GM23248 (cell line): ENCODE data around the gene COA6. TPM values are rescaled to one million over a fixed set of nuclear protein-coding genes. Genes with fewer than 3 reads are reported as not detected.
"Not testable (repeated sequence)": the region's sequence is repeated elsewhere in the genome, so short reads cannot be mapped to it uniquely, and the experiment has no call there.

Experiments used
- DNase-seq: peaks from one replicate; pipeline ENCODE4 v3.0.0-alpha.2; 2015
- H2AFZ ChIP-seq: fragments of 200-600 bp; sonication (generic); 2 replicates; pipeline ENCODE4 v1.6.1; 2016; ENCODE audit warnings: antibody characterized with exemption
- H3F3A ChIP-seq: fragments of 200-600 bp; sonication (generic); 2 replicates; pipeline ENCODE4 v1.6.1; 2016; ENCODE audit warnings: mild to moderate bottlenecking, antibody characterized with exemption, mixed run types; ENCODE audit not compliant: insufficient read depth
- H3K27ac ChIP-seq: fragments of 200-600 bp; sonication (generic); 2 replicates; pipeline ENCODE4 v1.5.1; 2016; ENCODE audit warnings: mild to moderate bottlenecking
- H3K27me3 ChIP-seq: fragments of 200-600 bp; sonication (generic); replicated peaks from 2 replicates; pipeline ENCODE4 v1.6.1; 2016; ENCODE audit warnings: mild to moderate bottlenecking; ENCODE audit not compliant: insufficient read depth
- H3K36me3 ChIP-seq: fragments of 200-600 bp; sonication (generic); 2 replicates; pipeline ENCODE4 v1.6.1; 2016; ENCODE audit warnings: low read depth, mild to moderate bottlenecking
- H3K4me1 ChIP-seq: fragments of 200-600 bp; sonication (generic); 2 replicates; pipeline ENCODE4 v1.6.1; 2016; ENCODE audit warnings: mild to moderate bottlenecking; ENCODE audit not compliant: insufficient read depth
- H3K4me2 ChIP-seq: fragments of 200-600 bp; sonication (generic); one replicate; pipeline ENCODE4 v1.6.1; 2016; ENCODE audit warnings: mild to moderate bottlenecking; ENCODE audit not compliant: unreplicated experiment
- H3K4me3 ChIP-seq: fragments of 200-600 bp; sonication (generic); 2 replicates; pipeline ENCODE4 v1.5.1; 2016; ENCODE audit warnings: mild to moderate bottlenecking
- H3K79me2 ChIP-seq: fragments of 200-600 bp; sonication (generic); 2 replicates; pipeline ENCODE4 v1.6.1; 2016; ENCODE audit warnings: mild to moderate bottlenecking; ENCODE audit not compliant: insufficient read depth
- H3K9ac ChIP-seq: fragments of 200-600 bp; sonication (generic); 2 replicates; pipeline ENCODE4 v1.6.1; 2016; ENCODE audit warnings: mild to moderate bottlenecking
- H3K9me2 ChIP-seq: fragments of 200-600 bp; sonication (generic); 2 replicates; pipeline ENCODE4 v1.6.1; 2016; ENCODE audit warnings: mixed run types, mild to moderate bottlenecking, moderate library complexity; ENCODE audit not compliant: insufficient read depth
- H3K9me3 ChIP-seq: fragments of 200-600 bp; sonication (generic); one replicate; pipeline ENCODE4 v1.6.1; 2017; ENCODE audit warnings: low read depth
- H4K20me1 ChIP-seq: fragments of 200-600 bp; sonication (generic); 2 replicates; pipeline ENCODE4 v1.6.0; 2016; ENCODE audit not compliant: insufficient read depth
- EZH2 ChIP-seq: fragments of 200-600 bp; sonication (generic); IDR thresholded peaks from 2 replicates; pipeline ENCODE4 v1.6.1; 2018; ENCODE audit warnings: antibody characterized with exemption, mild to moderate bottlenecking; ENCODE audit not compliant: insufficient read depth, poor library complexity, severe bottlenecking
- EZH2phosphoT487 ChIP-seq: fragments of 200-600 bp; sonication (generic); IDR thresholded peaks from 2 replicates; pipeline ENCODE4 v1.6.1; 2018; ENCODE audit warnings: antibody characterized with exemption, moderate library complexity, mild to moderate bottlenecking, low read depth; ENCODE audit not compliant: insufficient read depth
- WGBS, 2 experiments: methylation state at CpG; one replicate each; pipeline ENCODE4 v1.1.6; 2015 to 2017; ENCODE audit warnings: low lambda C conversion rate in 2 of 2, low coverage in 1 of 2; ENCODE audit errors: missing lambda C conversion rate in 2 of 2; 5-methylcytosine and 5-hydroxymethylcytosine counted together
- in situ Hi-C: fragments of 300-500 bp; cut with MboI; formaldehyde crosslinking; loops from 2 replicates; pipeline ENCODE4 v1.15.0; 2020
- polyA plus RNA-seq: library from polyadenylated mRNA; unstranded; fragments of >200 nt; fragmentation: Nextera tagmentation; extraction: Ambion mirVana; gene quantifications from 2 replicates; pipeline ENCODE4 v1.2.1, GENCODE V29; 2016
- total RNA-seq: library from RNA; depleted of rRNA; stranded (reverse); fragments of >200 nt; shearing (Covaris generic); gene quantifications from 2 replicates; pipeline ENCODE4 v1.2.3, GENCODE V29; 2014

Gene COA6
- total and polyA plus RNA-seq, 2 experiments from 2014 or later: 28.3 to 52.2 TPM

- peak; percentile 8 for DNase-seq
- no peak for TF ChIP-seq EZH2
- no peak for TF ChIP-seq EZH2phosphoT487
- Histone ChIP-seq H3K9me2 (no peaks in the 10 kb centered on the region), H2AFZ (no peak overlapping the region), H3K79me2 (no peaks in the 10 kb centered on the region), H3F3A (peaks cover 21% of the 10 kb centered on the region; the same call in 1 of the 2 replicates), H3K9me3 (no peaks in the 10 kb centered on the region), H3K27me3 (no peaks in the 10 kb centered on the region), H3K27ac (no peak overlapping the region), H3K4me1 (peaks cover 7% of the 10 kb centered on the region), H3K4me2 (no peak overlapping the region), H3K4me3 (no peak overlapping the region), H3K36me3 (peaks cover 6% of the 10 kb centered on the region; the same call in 1 of the 2 replicates), H4K20me1 (no peaks in the 10 kb centered on the region), H3K9ac (no peak overlapping the region)
- in situ Hi-C loops: no loop called here
- WGBS, 2 experiments: 87 to 97% methylated on average over 3 to 5 of the region's 5 CpGs
Measured at GRCh38 chr1:234397732-234398131, 24.5 kb downstream of the COA6 start.

GRCh38 chr1:234398849-234399381 is 25.7 kb downstream of the COA6 start:
- Histone ChIP-seq H3K36me3 (no peaks in the 10 kb centered on the region), H2AFZ (peak overlapping the region; percentile 53), H3K4me3 (peak overlapping the region; percentile 30; the same call in 1 of the 2 replicates), H4K20me1 (no peaks in the 10 kb centered on the region), H3K9ac (peak overlapping the region; percentile 10; the same call in 1 of the 2 replicates), H3K27me3 (no peaks in the 10 kb centered on the region), H3F3A (peaks cover 21% of the 10 kb centered on the region; the same call in 1 of the 2 replicates), H3K4me1 (peaks cover 7% of the 10 kb centered on the region), H3K4me2 (peak overlapping the region; percentile 65), H3K27ac (0 out of 2 replicates have a peak overlapping the region, but pooled peaks have one; percentile 22), H3K79me2 (no peaks in the 10 kb centered on the region), H3K9me2 (no peaks in the 10 kb centered on the region), H3K9me3 (no peaks in the 10 kb centered on the region)
- WGBS, 2 experiments: 35 to 37% methylated on average over 8 of the region's 8 CpGs
- TF ChIP-seq EZH2phosphoT487: no peak
- TF ChIP-seq EZH2: no peak
- in situ Hi-C loops: no loop called here
- peak; percentile 79 for DNase-seq

- not testable (repeated sequence) for H3K27ac ChIP-seq, H3K79me2 ChIP-seq
- WGBS, 2 experiments: 89 to 95% methylated on average over 6 of the region's 6 CpGs
Measured at GRCh38 chr1:234399515-234399914, 26.3 kb downstream of the COA6 start.

GRCh38 chr1:234400773-234401172 is 27.5 kb downstream of the COA6 start:
- H3K9me3 ChIP-seq: no peaks in the 10 kb centered on the region
- no peak overlapping the region for H3K9ac ChIP-seq
- in situ Hi-C loops: no loop called here
- H3K4me3 ChIP-seq: no peak overlapping the region
- DNase-seq: no peak
- H3K79me2 ChIP-seq: no peaks in the 10 kb centered on the region
- H3F3A ChIP-seq: peaks cover 21% of the 10 kb centered on the region; the same call in 1 of the 2 replicates
- H4K20me1 ChIP-seq: no peaks in the 10 kb centered on the region
- no peak overlapping the region for H3K27ac ChIP-seq
- H3K4me1 ChIP-seq: peaks cover 7% of the 10 kb centered on the region
- TF ChIP-seq EZH2 (no peak), EZH2phosphoT487 (no peak)
- H3K36me3 ChIP-seq: no peaks in the 10 kb centered on the region
- no peaks in the 10 kb centered on the region for H3K9me2 ChIP-seq
- H3K27me3 ChIP-seq: no peaks in the 10 kb centered on the region
- H3K4me2 ChIP-seq: no peak overlapping the region
- no peak overlapping the region for H2AFZ ChIP-seq

More at GRCh38 chr1:234399515-234399914, 26.3 kb downstream of the COA6 start:
- DNase-seq, H3K9me3 ChIP-seq, H3K27me3 ChIP-seq, H3K9me2 ChIP-seq, H3K4me3 ChIP-seq, H3K4me1 ChIP-seq, H3K9ac ChIP-seq, H3K36me3 ChIP-seq, H4K20me1 ChIP-seq, H2AFZ ChIP-seq, H3K4me2 ChIP-seq, in situ Hi-C loops: not testable (repeated sequence)
- peaks cover 21% of the 10 kb centered on the region; the same call in 1 of the 2 replicates for H3F3A ChIP-seq

- in situ Hi-C loops: no loop called here
Measured at GRCh38 chr1:234401658-234402057, 28.4 kb downstream of the COA6 start.

More at GRCh38 chr1:234401658-234402057, 28.4 kb downstream of the COA6 start:
- Histone ChIP-seq H3K9ac (no peak overlapping the region), H3K4me3 (no peak overlapping the region), H3F3A (peaks cover 21% of the 10 kb centered on the region; the same call in 1 of the 2 replicates), H3K4me1 (peaks cover 7% of the 10 kb centered on the region), H4K20me1 (no peaks in the 10 kb centered on the region), H3K9me3 (no peaks in the 10 kb centered on the region), H3K79me2 (no peaks in the 10 kb centered on the region), H3K4me2 (no peak overlapping the region), H3K36me3 (no peaks in the 10 kb centered on the region), H3K9me2 (no peaks in the 10 kb centered on the region), H3K27ac (no peak overlapping the region), H3K27me3 (no peaks in the 10 kb centered on the region), H2AFZ (no peak overlapping the region)
- no peak for DNase-seq
- no peak for TF ChIP-seq EZH2
- TF ChIP-seq EZH2phosphoT487: no peak
- WGBS, 2 experiments: 98 to 99% methylated on average over 3 of the region's 3 CpGs
